GM18861 (cell line): ENCODE measurements around the gene MGAT4A.
"Not testable (repeated sequence)": the region's sequence is repeated elsewhere in the genome, so short reads cannot be mapped to it uniquely, and the experiment has no call there.

ENCODE experiments used
- ATAC-seq: cut with Tn5 transposase; IDR thresholded peaks from one replicate; pipeline ENCODE4 v1.9.1; 2021; ENCODE audit not compliant: unreplicated experiment

Gene MGAT4A

DNA sequence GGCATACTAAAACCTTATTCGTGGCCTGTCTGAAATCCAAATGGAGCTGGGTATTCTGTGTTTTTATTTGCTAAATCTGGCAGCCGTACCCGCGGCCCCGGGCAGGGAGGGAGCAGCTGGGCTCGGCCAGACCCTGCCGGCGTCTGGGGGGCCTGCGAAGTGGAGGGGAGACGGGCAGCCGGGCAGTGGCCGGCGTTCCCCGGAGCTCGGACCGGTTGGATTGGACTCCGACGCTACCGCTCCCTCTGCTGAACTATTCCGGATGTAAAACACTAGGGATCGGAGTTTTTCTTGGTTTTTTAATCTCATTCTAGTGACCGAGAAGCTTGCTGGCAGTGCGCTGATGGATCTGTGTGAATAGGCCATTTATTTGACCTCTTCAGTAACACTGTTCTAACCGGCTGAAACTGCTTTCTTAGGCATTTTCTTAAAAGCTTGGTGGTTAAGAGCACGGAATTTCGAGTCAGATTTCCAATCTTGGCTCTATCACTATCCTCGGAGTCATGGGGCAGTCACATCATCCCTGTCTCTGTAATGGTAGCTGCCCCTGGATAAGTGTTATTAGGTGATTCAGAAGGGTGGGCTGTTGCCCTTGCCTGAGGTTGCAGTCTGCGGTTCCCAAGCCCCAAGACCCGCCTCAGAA is 121.8 kb downstream of the MGAT4A start:
- ATAC-seq = peak; percentile 6

DNA sequence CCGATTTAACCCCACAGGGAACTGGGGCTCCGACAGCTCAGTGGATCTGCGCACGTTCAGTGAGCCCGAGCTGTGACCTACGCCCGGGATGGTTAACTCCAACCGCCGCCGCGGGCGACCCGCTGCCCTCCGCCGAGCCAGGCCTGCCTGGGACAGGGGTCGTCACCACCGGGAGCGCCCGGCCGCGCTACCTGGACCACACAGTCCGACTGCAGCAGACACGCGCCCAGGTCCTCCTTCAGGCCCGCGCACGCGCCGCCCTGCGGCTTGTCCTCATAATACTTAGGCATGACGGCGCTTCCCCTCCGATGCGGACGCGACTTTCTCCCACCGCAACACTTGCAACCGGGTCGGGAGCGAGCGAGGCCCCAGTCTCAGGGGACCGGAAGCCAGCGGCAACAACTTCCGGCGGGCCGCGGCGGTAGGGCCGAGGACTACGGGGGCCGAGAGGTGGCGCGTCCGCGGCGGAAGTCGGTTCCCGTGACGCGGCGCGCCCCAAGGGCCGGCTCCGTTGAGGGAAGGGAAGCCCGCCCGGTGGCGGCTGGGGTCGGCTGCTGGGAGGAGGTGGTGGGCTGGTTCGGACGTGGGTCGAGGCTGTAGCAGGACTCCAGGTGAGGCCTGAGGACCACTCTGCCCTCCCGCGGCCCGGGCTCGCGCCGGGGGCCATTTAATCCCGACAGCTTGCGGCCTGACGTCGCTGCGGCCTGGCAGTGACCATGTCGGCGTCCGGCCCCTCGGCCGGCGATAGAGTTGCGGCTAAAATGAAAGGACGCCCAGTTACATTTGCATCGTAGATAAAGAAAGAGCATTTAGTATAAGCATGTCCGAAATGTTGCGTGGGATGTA is 122.6 kb downstream of the MGAT4A start, which contains the start of the genes COA5 and UNC50:
TSS of gene COA5 (minus strand) at position 397 of the 846 bp plus-strand sequence. CDS start at position 290, 107 bp downstream.
TSS of gene UNC50 (plus strand) at position 474 of the 846 bp plus-strand sequence. CDS start 1,171 bp downstream, outside the sequence.
- ATAC-seq = peak; percentile 80

DNA sequence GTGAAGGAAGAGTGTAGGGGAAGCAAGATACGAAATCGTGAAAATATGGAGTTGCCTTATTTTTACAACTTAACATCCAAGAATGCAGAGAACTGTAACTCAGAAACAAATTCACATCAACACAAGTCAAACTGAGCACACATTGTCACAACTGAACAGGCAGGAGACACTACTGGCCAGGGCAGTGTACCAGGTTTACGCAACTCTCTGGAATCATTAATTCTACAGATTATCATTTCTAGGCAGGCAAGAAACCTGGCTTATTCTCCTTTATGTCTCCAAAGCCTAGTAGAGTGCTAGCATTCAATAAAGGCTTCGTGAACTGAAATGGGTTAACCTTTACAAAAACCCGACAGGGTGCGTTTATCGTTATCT is 123.2 kb downstream of the MGAT4A start:
- no peak for ATAC-seq

DNA sequence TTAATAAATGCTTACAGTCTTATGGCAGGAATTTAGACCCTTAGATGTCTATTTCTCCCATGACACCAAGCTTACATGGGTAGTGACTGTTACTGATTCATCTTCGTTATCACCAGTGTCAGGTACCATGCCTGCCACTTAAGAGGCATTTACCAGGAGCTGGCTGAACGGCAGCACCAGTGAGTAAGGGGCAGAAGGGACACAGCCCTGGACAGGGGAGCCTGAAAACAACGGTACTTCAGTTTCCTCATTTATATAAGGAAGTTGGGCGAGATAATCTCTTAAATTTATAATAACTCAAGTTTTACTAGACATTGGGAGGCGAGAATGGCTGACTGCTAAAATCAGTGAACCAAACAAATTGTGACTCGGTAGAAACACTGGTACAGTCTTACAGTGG is 123.8 kb downstream of the MGAT4A start:
- ATAC-seq = no peak

DNA sequence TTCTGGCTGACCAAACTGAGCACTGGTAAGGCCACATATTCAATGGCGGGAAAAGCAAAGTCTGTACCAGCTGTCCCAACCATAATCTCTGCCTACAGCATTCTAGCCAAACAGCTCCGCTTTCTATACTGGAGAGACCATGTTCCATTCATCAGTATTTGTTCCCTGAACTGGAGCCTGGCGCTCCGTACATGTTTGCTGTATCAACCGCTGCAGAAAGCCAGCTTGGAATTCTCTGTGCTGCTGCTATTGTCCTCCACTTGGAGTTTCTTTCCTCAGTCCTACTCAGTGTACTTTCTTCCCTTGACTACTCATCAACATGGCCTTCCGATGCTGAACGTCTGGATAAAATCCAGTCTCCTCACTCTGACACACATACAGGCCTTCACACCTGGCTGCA is 124.5 kb downstream of the MGAT4A start:
- ATAC-seq = no peak

DNA sequence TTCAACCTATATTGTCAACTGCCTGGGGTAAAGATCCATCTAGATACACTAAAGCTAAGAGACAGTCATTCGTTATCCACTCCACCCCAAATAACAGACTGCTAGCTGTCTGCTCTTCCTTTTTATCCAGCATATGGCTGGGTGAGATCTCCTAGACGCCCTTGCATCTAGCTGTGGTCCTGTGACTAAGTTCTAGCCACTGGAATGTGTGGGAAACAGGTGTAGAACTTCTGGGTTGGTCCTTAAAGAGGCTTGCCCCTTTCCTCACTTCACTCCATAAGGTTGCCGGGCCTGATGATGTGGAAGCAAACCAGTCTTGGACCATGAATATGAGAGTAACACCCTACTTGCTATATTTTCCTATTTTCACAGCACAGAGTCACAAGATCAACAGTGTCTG is 125.9 kb downstream of the MGAT4A start:
- ATAC-seq = no peak

DNA sequence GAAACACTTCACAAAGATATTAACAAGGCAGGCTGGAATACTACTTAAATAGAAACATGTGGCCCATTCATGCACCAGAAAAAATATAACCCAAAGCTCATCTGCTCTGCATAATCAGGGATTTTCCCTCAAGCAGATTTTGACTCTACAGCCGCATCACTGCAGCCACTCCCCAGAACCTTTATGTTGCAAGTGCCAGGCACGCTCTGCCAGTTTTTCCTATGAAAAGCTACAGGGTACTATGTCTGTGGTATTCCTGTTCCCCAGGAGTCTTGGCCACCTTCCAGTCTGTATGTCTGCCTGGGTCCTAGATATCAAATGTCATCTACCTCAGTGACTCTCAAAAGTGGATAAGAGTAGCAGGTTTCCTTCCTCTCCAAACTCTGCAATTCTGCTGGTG is 126.4 kb downstream of the MGAT4A start:
- ATAC-seq = no peak

DNA sequence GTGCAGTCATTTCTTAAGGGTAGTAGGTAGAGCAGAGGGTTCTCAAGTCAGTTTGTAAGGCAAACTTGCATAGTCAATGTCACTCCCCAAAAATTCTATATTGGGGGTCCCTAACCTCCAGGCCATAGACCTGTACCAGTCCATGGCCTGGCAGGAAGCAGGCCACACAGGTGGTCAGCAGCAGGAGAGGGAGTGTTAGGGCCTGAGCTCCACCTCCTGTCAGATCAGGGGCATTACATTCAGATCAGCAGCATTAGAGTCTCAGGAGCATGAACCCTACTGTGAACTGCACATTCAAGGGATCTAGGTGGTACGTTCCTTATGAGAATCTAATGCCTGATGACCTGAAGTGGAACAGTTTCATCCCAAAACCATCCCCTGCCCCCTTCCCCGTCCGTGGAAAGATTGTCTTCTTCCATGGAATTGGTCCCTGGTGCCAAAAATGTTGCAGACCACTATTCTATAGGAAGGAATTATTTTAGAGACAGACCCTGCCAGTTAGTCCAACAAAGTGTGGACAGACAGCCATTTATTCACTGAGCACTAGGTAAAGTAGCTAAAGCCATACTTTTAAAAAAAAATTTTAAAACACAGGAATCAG is 129.3 kb downstream of the MGAT4A start:
- ATAC-seq = peak; percentile 63

DNA sequence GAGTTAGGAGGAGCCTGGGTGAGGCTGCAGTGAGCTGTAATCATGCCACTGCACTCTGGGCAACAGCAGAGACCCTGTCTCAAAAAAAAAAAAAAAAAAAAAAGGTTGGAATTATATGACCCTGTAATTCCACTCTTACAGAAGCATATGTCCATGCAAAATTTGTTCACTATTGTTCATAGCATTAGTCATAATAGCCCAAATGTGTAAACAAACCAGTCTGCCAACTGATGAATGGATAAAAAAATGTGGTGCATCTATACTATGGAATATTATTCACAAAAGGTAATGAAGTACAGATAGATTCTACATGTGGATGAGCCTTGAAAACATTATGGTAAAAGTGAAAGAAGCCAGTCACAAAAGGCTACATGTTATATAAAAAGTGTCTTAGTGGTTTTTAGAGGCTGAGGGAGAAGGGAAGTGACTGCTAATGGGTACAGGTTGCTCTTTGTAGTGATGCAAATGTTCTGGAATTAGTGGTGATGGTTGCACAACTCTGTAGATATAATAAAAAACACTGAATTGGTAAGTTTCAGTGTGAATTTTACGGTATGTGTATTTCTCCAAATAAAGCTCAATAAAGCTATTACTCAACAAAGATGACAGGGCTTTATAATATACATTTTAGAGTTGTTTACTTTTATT is 132.0 kb downstream of the MGAT4A start:
- no peak for ATAC-seq

DNA sequence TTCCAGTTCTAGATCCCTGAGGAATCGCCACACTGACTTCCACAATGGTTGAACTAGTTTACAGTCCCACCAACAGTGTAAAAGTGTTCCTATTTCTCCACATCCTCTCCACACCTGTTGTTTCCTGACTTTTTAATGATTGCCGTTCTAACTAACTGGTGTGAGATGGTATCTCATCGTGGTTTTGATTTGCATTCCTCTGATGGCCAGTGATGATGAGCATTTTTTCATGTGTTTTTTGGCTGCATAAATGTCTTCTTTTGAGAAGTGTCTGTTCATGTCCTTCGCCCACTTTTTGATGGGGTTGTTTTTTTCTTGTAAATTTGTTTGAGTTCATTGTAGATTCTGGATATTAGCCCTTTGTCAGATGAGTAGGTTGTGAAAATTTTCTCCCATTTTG is 136.3 kb downstream of the MGAT4A start:
- ATAC-seq = not testable (repeated sequence)

DNA sequence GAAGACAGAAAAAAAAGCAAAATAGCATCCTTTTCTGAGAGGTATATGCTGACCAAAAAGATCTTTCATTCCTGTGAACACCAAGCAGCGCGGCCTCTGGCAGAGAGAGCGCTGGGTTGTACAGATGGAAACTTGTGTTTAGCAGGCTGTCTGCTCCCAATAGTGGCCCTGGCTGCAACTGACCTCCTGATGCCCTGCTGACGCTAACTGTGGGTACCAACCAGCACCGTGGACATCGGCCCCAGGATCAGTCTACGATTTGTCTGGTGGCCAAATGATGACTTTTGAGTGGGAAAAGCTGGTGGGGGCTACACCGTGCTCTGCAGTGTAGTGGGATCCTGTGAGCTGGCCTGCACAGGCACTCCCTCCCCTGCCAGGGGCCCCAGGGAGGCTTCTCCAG is 138.4 kb downstream of the MGAT4A start:
- no peak for ATAC-seq

DNA sequence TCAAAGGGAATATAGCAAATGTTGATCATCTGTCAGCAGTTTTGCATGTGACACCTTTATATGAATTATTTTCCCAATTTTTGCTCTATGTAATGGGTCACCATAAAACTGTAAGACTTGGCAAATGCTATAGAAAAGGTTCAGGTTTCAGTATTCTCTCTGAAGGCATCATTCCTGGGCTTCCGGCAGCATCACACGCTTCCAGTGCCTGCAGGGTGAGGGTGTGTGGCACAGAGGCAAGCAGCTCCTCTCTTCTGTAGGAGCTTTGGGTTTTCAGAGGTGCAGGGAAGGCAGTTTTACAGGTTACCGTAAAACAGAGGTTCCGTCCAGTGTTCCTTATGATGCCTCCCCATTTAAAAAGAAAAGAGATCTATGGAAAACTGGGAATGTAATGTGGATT is 141.4 kb downstream of the MGAT4A start:
- no peak for ATAC-seq

DNA sequence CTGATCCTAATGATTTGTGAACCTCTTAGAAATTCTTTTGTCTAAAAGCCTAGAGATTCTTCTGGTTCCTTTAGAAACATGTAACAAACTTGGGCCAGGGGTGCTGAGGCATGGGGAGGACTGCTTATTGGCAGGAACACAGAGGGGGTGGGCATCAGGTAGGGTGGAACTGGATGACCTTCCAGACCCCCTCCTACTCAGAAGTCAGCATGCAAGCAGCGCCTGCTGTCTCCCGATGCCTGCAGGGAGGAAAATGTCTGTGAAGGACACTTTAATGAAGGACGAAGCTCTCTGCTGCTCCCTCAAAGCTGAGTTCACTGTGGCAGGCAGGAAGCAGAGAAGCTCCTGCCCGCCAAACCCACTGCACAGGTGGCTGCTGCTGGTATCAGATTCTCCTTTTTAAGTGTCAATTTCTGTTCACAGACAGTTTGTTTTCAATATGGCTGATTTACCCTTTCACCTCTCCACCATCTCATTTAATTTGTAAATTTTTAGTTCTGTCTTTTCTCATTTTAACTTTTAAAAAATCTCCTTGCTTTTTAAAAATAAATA is 142.0 kb downstream of the MGAT4A start:
- no peak for ATAC-seq

DNA sequence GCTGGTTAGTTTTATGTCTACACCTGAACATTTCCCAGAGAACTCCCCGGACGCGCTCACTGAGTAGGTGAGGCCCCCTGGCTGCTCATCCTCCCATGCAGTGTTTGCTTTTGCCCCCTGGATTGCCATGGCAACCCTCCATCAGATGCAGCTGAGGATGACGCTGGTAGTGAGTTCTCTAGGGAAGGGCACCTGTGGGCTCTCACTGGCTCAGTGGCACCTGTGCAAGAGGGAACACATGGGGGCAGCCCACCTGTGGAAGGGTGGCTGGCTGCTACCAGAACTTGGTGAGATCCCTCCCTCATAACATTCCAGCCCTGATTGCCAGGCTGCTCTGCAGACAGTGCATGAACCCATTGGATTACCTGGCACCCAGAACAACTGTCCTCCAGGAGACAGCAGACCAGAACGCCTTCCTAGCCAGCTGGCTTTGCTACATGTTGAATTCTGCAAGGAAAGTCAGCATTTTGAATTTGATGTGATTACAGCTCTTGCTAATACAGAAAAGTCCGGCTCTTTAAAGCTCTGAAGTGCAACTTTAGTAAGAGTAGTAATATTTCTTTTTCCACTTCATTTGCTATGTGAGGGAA is 144.3 kb downstream of the MGAT4A start:
- ATAC-seq = no peak

DNA sequence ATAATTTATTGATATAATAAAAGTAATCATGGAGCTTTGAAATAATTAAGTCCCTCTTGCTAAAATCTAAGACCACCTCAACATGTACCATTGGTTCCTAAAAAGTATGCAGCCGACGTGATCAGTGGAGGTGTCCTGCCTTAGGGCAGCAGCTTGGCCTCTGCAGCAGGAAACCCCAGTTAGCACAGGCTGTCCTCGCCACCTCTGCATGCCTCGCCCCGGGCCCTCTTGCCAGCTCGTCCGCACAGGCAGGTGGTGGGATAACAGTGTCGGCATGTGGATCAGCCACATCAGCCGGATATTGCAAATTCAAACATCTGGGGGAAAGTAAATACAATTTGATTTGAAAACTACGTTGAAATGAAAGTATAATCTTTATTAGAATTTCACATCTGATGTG is 145.5 kb downstream of the MGAT4A start:
- no peak for ATAC-seq

DNA sequence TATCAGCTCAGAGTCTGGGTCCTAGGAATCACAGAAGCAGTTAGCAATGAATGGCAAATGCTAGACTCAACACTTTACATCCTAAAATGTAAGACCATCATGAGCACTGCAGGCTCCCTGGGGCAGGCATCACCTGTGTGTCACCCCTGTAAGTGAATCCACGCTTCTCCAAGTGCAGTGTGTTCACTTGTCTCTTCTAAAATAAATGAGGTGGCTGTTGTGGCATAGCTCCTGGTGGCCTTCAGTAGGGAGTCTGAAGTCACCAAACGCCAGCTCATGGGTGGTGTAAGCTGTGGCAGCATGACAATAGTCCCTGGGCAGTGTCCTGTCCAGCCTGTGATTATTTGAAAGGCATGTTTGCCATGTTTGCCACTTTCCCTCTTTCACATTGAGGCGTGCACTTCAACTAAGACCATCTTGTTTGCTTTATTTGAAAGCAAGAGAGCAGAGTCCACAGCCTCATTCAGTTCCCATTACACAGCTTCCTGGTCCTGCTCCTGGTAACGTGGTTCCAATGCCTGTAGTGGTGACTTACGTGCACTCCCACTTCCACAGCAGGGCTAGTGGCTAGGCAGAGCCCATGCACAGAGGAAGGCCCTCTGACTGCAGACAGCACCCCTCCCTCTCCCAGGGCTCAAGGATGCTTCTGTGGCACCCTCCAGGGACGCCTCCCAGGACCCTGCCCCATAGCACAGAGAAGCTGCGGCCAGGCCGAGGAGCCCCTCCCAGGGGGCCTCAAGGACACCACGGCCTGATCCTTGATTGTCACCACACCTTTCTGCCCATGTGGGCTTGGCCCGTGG is 146.9 kb downstream of the MGAT4A start:
- ATAC-seq = no peak

DNA sequence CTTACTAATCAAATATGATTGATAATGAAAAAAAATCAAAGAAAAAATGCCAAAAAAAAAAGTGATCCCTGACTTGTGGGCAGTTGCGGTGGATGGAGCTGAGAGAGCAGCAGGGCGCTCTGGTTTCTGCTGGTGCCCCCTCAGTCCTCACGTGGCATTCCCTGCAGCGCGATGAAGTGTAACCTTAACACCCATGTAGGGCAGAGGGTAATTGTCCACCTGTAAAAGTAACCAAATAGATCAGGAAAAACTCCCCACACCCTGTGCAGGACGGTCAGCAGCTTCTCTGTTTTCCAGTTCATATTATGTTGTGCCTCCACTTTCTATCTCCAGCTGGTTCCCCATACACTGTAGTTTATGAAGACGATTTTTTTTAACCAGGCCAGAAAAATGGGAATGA is 147.7 kb downstream of the MGAT4A start:
- ATAC-seq = no peak

DNA sequence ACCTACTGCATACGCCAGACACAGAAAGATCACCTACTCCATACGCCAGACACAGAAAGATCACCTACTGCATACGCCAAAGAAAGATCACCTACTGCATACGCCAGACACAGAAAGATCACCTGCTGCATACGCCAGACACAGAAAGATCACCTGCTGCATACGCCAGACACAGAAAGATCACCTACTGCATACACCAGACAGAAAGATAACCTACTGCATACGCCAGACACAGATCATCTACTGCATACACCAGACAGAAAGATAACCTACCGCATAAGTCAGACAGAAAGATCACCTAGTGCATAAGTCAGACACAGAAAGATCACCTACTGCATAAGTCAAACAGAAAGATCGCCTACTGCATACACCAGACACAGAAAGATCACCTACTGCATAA is 148.4 kb downstream of the MGAT4A start:
- ATAC-seq = no peak

DNA sequence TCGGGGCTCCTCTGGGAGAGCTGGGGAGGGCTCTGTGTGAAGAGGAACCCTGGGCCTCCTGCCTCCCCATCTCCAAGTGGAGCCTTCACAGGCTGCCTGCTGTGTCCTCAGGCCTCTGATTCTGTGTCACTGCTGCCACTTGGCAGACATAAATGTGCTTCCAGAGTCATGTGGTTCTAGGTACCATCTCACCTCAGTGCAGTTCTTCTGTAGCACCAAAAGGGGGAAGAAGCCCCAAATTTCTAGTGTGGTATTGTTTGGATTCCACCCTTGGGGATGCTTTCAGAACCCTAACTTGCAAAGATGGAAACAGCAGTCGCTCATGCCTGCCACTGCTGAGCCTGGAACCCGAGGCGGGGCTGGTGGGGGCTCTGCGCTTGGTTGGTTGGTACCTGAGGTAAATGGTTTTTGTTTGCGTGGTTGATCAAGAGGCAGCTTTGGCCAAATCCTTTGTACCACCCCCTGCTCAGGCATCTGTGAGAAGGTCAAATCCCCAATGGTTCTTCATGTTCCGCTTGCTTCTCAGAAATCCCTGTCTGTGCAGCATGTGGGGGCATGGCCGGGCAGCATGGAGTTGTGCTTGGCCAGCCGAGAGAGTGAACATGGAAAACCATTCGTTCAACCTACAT is 150.2 kb downstream of the MGAT4A start:
- ATAC-seq = no peak

DNA sequence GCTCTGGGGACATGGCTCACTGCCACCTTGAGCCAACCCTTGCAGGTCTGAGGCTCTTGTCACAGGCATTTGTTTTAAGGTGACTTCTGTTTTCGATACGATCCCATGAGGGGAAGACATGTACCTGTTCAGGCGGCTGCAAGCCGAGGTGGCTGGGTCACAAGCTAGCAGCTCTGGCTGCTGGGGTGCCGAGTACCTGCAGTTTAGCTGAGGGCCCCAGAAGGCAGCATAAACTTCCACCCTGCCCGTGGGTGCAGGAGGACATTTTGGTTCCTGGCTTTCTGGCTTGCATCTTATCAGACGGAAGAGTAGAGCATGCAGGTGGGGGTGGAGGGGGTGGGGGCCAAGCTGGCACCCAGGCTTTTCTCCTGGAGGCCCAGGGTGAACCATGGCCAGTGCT is 151.0 kb downstream of the MGAT4A start:
- ATAC-seq = no peak
